HepG2 (cell line): ENCODE measurements around the gene DHRS12. TPM values are rescaled to one million over a fixed set of nuclear protein-coding genes. Genes with fewer than 3 reads are reported as not detected.

Experiments used
- ATAC-seq: fragments of 200-7000 bp; cut with Tn5 transposase; 3 replicates; pipeline ENCODE4 v1.9.1; 2020; ENCODE audit warnings: mild to moderate bottlenecking, moderate library complexity
- BruUV-seq: library from RNA; stranded (reverse); fragments of 400-500 nt; replicated peaks from 2 replicates; lab custom pipeline; 2021; lab: Mats Ljungman, UMichigan
- CTCF ChIA-PET: fragments of 300-600 bp; formaldehyde crosslinking; extraction: SDS; loops from one replicate; lab custom pipeline; 2021; ENCODE audit warnings: low total read pairs, inconsistent platforms, low intra/inter-chr PET ratio; lab: Yijun Ruan, JAX
- POLR2A ChIA-PET: fragments of 350-600 bp; sonication (Branson Sonifier 250); formaldehyde crosslinking; loops from one replicate; lab custom pipeline; 2020; ENCODE audit warnings: antibody characterized with exemption, inconsistent platforms; lab: Yijun Ruan, JAX
- DNase-seq: peaks from one replicate; pipeline ENCODE4 v3.0.0-alpha.2; 2015; ENCODE audit warnings: low spot score
- FAIRE-seq: peaks from 3 replicates; lab custom pipeline; 2011; peaks lifted over from hg19 to GRCh38; lab: Jason Lieb, UNC
- H2AFZ ChIP-seq: one replicate; pipeline ENCODE4 v1.6.1; 2011; ENCODE audit warnings: low read length, inconsistent platforms
- H3K27ac ChIP-seq: fragments of 300-600 bp; 3 replicates; pipeline ENCODE4 v1.8.0; 2011; ENCODE audit warnings: mixed run types, mild to moderate bottlenecking, mixed read lengths, low read length, inconsistent platforms; ENCODE audit not compliant: insufficient read depth; ENCODE audit errors: extremely low read length
- H3K27me3 ChIP-seq, 2 experiments: fragments of 200-600 bp in 1 of 2; 2 replicates in 1 of 2; 3 replicates in 1 of 2; pipeline versions ENCODE4 v1.6.0 to v1.8.0; 2011; ENCODE audit warnings: low read length in 2 of 2, mild to moderate bottlenecking in 2 of 2, moderate library complexity in 2 of 2, inconsistent platforms in 1 of 2; ENCODE audit not compliant: insufficient read depth in 2 of 2, control insufficient read depth in 1 of 2
- H3K36me3 ChIP-seq, 2 experiments: fragments of 200-600 bp in 1 of 2; replicated peaks in 1 of 2; 2 replicates in 1 of 2; 3 replicates in 1 of 2; pipeline versions ENCODE4 v1.5.1 to v1.8.0; 2011; ENCODE audit warnings: low read length in 2 of 2, inconsistent platforms in 1 of 2; ENCODE audit not compliant: insufficient read depth in 2 of 2, control insufficient read depth in 1 of 2
- H3K4me1 ChIP-seq: 2 replicates; pipeline ENCODE4 v1.5.1; 2012; ENCODE audit warnings: low read length, inconsistent platforms; ENCODE audit not compliant: insufficient read depth
- H3K4me2 ChIP-seq: 2 replicates; pipeline ENCODE4 v1.6.0; 2011; ENCODE audit warnings: low read depth, low read length, inconsistent platforms
- H3K4me3 ChIP-seq, 3 experiments: fragments of 200-600 bp in 1 of 3; sonication (generic), shearing (Covaris generic) in 1 of 3; replicated peaks in 1 of 3; 2 replicates each; pipeline ENCODE4 v1.5.1; 2011 to 2016; ENCODE audit warnings: low read length in 3 of 3, inconsistent platforms in 2 of 3, low read depth in 2 of 3, mild to moderate bottlenecking in 2 of 3, control low read depth in 1 of 3, mixed read lengths in 1 of 3; ENCODE audit not compliant: insufficient read depth in 1 of 3
- H3K79me2 ChIP-seq: one replicate; pipeline ENCODE4 v1.6.1; 2011; ENCODE audit warnings: low read length, inconsistent platforms; ENCODE audit not compliant: insufficient read depth
- H3K9ac ChIP-seq: 2 replicates; pipeline ENCODE4 v1.6.0; 2011; ENCODE audit warnings: mild to moderate bottlenecking, low read depth, low read length, inconsistent platforms; ENCODE audit not compliant: insufficient read depth
- H3K9me3 ChIP-seq: 2 replicates; pipeline ENCODE4 v1.5.1; 2012; ENCODE audit warnings: mild to moderate bottlenecking, low read length
- H4K20me1 ChIP-seq: 2 replicates; pipeline ENCODE4 v1.6.0; 2011; ENCODE audit warnings: inconsistent platforms, mild to moderate bottlenecking, low read length, moderate library complexity; ENCODE audit not compliant: insufficient read depth
- ATF2 ChIP-seq: sonication (generic); formaldehyde crosslinking; IDR thresholded peaks from 2 replicates; pipeline ENCODE4 v1.4.0; 2020; ENCODE audit warnings: missing genetic modification reagents
- FOSL2 ChIP-seq: sonication (generic); formaldehyde crosslinking; IDR thresholded peaks from 2 replicates; pipeline ENCODE4 v1.4.0; 2020; ENCODE audit warnings: missing genetic modification reagents
- FOXJ3 ChIP-seq: sonication (generic); formaldehyde crosslinking; IDR thresholded peaks from 2 replicates; pipeline ENCODE4 v1.4.0; 2020; ENCODE audit warnings: missing genetic modification reagents, mild to moderate bottlenecking, borderline replicate concordance
- MAFG ChIP-seq: sonication (generic); formaldehyde crosslinking; IDR thresholded peaks from 2 replicates; pipeline ENCODE4 v1.5.1; 2020; ENCODE audit warnings: mild to moderate bottlenecking, missing genetic modification reagents
- NFYC ChIP-seq: IDR thresholded peaks from 2 replicates; pipeline ENCODE4 v1.6.1; 2016; ENCODE audit warnings: missing genetic modification reagents, missing compliant biosample characterization
- SETDB1 ChIP-seq: sonication (generic); formaldehyde crosslinking; IDR thresholded peaks from 2 replicates; pipeline ENCODE4 v1.5.1; 2020; ENCODE audit warnings: missing genetic modification reagents, mild to moderate bottlenecking, borderline replicate concordance
- SNAI1 ChIP-seq: sonication (generic); formaldehyde crosslinking; IDR thresholded peaks from 2 replicates; pipeline ENCODE4 v1.5.0; 2020; ENCODE audit warnings: mild to moderate bottlenecking, missing genetic modification reagents, borderline replicate concordance
- THAP11 ChIP-seq: IDR thresholded peaks from 2 replicates; pipeline ENCODE4 v1.6.1; 2016; ENCODE audit warnings: missing biosample characterization, missing genetic modification reagents
- XRCC5 ChIP-seq: fragments of 200-400 bp; formaldehyde crosslinking; optimal IDR thresholded peaks from 2 replicates; pipeline ENCODE3; 2017; ENCODE audit warnings: mild to moderate bottlenecking, low read length
- ZNF121 ChIP-seq: sonication (generic); formaldehyde crosslinking; IDR thresholded peaks from 2 replicates; pipeline ENCODE4 v1.5.0; 2020; ENCODE audit warnings: mild to moderate bottlenecking, missing genetic modification reagents
- ZNF441 ChIP-seq: sonication (generic); formaldehyde crosslinking; IDR thresholded peaks from 2 replicates; pipeline ENCODE4 v1.7.0; 2021; ENCODE audit warnings: missing genetic modification reagents, borderline replicate concordance
- ZNF747 ChIP-seq: sonication (generic); formaldehyde crosslinking; IDR thresholded peaks from 2 replicates; pipeline ENCODE4 v1.8.1; 2023; ENCODE audit warnings: missing genetic modification reagents, mild to moderate bottlenecking, borderline replicate concordance
- WGBS: methylation state at CpG from one replicate; pipeline ENCODE4 v1.1.6; 2017; ENCODE audit warnings: low lambda C conversion rate; 5-methylcytosine and 5-hydroxymethylcytosine counted together
- in situ Hi-C: cut with HindIII; loops from 2 replicates; pipeline ENCODE4 v1.10.0; 2017; ENCODE audit warnings: low pct_unique_long_range_greater_than_20kb; ENCODE audit not compliant: extremely low pct_ligation_motif_present
- intact Hi-C: fragments of 100-400 bp; cut with micrococcal nuclease; formaldehyde crosslinking; loops from one replicate; pipeline ENCODE4 v1.10.0; 2022; ENCODE audit not compliant: unreplicated experiment
- polyA plus RNA-seq, 8 experiments: library from polyadenylated mRNA; depleted of rRNA in 3 of 8; stranded (reverse) in 7 of 8; unstranded in 1 of 8; fragments of >200 nt; fragmentation: Illumina TruSeq in 4 of 8; extraction: Trizol in 4 of 8; gene quantifications; 2 replicates each; pipeline versions ENCODE4 v1.2.1 to v1.2.3, GENCODE V29; 2011 to 2016; ENCODE audit warnings: low read depth in 4 of 8, missing spikeins in 1 of 8, mixed read lengths in 1 of 8; ENCODE audit not compliant: insufficient read depth in 1 of 8
- total RNA-seq, 5 experiments: library from RNA; depleted of rRNA; stranded (reverse); fragments of >200 nt; fragmentation: Illumina TruSeq; extraction: Trizol; gene quantifications; 2 replicates each; pipeline ENCODE4 v1.2.3, GENCODE V29; 2016; ENCODE audit warnings: low read depth in 1 of 5
- TF ChIP-seq, protein P1 (sequence below): IDR thresholded peaks from 2 replicates; pipeline ENCODE4 v1.6.1; 2016
- TF ChIP-seq, protein P2 (sequence below): sonication (generic); IDR thresholded peaks from 2 replicates; pipeline ENCODE4 v1.6.1; 2016; ENCODE audit warnings: low read depth, borderline replicate concordance
- TF ChIP-seq, protein P3 (sequence below), 2 experiments: IDR thresholded peaks; 2 replicates each; pipeline ENCODE4 v1.6.1; 2011 to 2012; ENCODE audit warnings: low read length in 2 of 2, borderline replicate concordance in 1 of 2, low read depth in 1 of 2, mild to moderate bottlenecking in 1 of 2, moderate library complexity in 1 of 2

The DHRS12 gene
- total and polyA plus RNA-seq, 2 of the 13 experiments (the other 11 are each of a cell fraction or from before 2014, with no cell fraction given) = 7.2 to 8.4 TPM

DNA sequence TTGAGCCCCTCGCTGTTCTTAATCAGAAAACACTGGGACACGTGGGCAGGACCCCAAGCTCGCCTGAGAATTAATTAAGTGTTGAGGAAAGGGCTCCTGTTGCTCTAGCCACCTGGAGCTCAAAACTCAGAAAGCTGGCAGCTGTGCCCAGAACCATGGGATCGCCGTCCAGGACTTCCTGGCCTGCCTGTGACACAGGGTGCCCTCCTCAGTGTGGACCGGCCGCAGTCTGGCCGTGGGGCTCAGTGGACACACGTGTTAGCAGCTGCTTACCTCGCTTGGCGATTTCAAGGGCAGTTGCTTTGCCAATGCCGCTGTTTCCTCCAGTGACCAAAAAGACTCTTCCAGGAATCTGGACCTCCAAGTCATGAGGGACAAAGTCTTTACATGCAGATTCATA, 4.7 kb downstream of the DHRS12 start (continued):
- TF ChIP-seq, protein P1, sequence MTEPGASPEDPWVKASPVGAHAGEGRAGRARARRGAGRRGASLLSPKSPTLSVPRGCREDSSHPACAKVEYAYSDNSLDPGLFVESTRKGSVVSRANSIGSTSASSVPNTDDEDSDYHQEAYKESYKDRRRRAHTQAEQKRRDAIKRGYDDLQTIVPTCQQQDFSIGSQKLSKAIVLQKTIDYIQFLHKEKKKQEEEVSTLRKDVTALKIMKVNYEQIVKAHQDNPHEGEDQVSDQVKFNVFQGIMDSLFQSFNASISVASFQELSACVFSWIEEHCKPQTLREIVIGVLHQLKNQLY (CRISPR knock-in tag) = no peak
- no peak for TF ChIP-seq MAFG (CRISPR knock-in tag)
- no peak for TF ChIP-seq ZNF441
- TF ChIP-seq, all 625 proteins: peak for 0

GRCh38 chr13:51797664-51798488, 6.1 kb downstream of the DHRS12 start:
- in situ Hi-C loops = loop anchor here (10.0 kb wide), 2 partner anchors 353 to 673 kb away; no protein-coding TSS in a partner anchor
- peak; percentile 90 for FAIRE-seq
- TF ChIP-seq, protein P2, sequence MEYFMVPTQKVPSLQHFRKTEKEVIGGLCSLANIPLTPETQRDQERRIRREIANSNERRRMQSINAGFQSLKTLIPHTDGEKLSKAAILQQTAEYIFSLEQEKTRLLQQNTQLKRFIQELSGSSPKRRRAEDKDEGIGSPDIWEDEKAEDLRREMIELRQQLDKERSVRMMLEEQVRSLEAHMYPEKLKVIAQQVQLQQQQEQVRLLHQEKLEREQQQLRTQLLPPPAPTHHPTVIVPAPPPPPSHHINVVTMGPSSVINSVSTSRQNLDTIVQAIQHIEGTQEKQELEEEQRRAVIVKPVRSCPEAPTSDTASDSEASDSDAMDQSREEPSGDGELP = no peak
- TF ChIP-seq SNAI1 (CRISPR knock-in tag) = no peak
- TF ChIP-seq ATF2 (CRISPR knock-in tag) = 0 out of 2 replicates have a peak, but pooled peaks have one; percentile 14
- peak; percentile 27; the same call in 1 of the 2 replicates for TF ChIP-seq THAP11 (CRISPR knock-in tag)
- TF ChIP-seq FOSL2 = peak; percentile 31; the same call in 1 of the 2 replicates
- no peak for TF ChIP-seq SETDB1 (CRISPR knock-in tag)
- TF ChIP-seq ZNF747 = no peak
- no peak for TF ChIP-seq XRCC5
- TF ChIP-seq FOXJ3 (CRISPR knock-in tag) = no peak
- no peak for TF ChIP-seq MAFG (CRISPR knock-in tag)
- TF ChIP-seq, protein P3, sequence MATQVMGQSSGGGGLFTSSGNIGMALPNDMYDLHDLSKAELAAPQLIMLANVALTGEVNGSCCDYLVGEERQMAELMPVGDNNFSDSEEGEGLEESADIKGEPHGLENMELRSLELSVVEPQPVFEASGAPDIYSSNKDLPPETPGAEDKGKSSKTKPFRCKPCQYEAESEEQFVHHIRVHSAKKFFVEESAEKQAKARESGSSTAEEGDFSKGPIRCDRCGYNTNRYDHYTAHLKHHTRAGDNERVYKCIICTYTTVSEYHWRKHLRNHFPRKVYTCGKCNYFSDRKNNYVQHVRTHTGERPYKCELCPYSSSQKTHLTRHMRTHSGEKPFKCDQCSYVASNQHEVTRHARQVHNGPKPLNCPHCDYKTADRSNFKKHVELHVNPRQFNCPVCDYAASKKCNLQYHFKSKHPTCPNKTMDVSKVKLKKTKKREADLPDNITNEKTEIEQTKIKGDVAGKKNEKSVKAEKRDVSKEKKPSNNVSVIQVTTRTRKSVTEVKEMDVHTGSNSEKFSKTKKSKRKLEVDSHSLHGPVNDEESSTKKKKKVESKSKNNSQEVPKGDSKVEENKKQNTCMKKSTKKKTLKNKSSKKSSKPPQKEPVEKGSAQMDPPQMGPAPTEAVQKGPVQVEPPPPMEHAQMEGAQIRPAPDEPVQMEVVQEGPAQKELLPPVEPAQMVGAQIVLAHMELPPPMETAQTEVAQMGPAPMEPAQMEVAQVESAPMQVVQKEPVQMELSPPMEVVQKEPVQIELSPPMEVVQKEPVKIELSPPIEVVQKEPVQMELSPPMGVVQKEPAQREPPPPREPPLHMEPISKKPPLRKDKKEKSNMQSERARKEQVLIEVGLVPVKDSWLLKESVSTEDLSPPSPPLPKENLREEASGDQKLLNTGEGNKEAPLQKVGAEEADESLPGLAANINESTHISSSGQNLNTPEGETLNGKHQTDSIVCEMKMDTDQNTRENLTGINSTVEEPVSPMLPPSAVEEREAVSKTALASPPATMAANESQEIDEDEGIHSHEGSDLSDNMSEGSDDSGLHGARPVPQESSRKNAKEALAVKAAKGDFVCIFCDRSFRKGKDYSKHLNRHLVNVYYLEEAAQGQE (IDR thresholded peaks at IDR 0.05; ENCODE audit: borderline replicate concordance in 1 of 2, low read depth in 1 of 2, low read length in 2 of 2) = no peak
- TF ChIP-seq ZNF121 (CRISPR knock-in tag) = no peak
- no peak for TF ChIP-seq NFYC

More at GRCh38 chr13:51797664-51798488, 6.1 kb downstream of the DHRS12 start:
- ATAC-seq (peak; percentile 84), DNase-seq (peak; percentile 66)
- peaks cover 33% of the 10 kb centered on the region for H3K4me1 ChIP-seq
- CTCF ChIA-PET = interaction anchor here (1.3 to 1.6 kb wide), 2 partner anchors 363 to 672 kb away, joined by 4 to 9 read pairs; no protein-coding TSS in a partner anchor
- whole genome bisulfite sequencing = 69% methylated on average over 12 of the region's 12 CpGs
- no peak overlapping the region for H3K4me3 ChIP-seq
- no TSS peak for BruUV-seq
- 0 out of 5 replicates have a peak, but pooled peaks cover 0 to 1% of the 10 kb centered on the region in 2 experiments for H3K36me3 ChIP-seq
- no peak overlapping the region for H3K9ac ChIP-seq
- POLR2A ChIA-PET = interaction anchor here (0.8 to 1.6 kb wide), 3 partner anchors 33 to 347 kb away, joined by 3 to 11 read pairs (median 5); partner anchors contain the start of gene INTS6
- H3K27me3 ChIP-seq = no peaks in the 10 kb centered on the region
- intact Hi-C loops = loop anchor here (5.0 kb wide), 3 partner anchors 211 to 671 kb away; no protein-coding TSS in a partner anchor
- H3K4me2 ChIP-seq = no peak overlapping the region
- H3K27ac ChIP-seq = no peak overlapping the region
- H4K20me1 ChIP-seq = no peaks in the 10 kb centered on the region
- no peaks in the 10 kb centered on the region for H3K9me3 ChIP-seq
- H2AFZ ChIP-seq = no peak overlapping the region
- no peaks in the 10 kb centered on the region for H3K79me2 ChIP-seq
